GM12873 (cell line): ENCODE results near the gene SHTN1.

Source experiments
- TF ChIP-seq, protein P1 (sequence below): IDR thresholded peaks from 2 replicates; pipeline ENCODE4 v1.5.1; 2012; ENCODE audit warnings: low read depth, mild to moderate bottlenecking, moderate library complexity, low read length, control low read depth; ENCODE audit not compliant: insufficient read depth; ENCODE audit errors: missing control alignments

SHTN1 gene, protein sequence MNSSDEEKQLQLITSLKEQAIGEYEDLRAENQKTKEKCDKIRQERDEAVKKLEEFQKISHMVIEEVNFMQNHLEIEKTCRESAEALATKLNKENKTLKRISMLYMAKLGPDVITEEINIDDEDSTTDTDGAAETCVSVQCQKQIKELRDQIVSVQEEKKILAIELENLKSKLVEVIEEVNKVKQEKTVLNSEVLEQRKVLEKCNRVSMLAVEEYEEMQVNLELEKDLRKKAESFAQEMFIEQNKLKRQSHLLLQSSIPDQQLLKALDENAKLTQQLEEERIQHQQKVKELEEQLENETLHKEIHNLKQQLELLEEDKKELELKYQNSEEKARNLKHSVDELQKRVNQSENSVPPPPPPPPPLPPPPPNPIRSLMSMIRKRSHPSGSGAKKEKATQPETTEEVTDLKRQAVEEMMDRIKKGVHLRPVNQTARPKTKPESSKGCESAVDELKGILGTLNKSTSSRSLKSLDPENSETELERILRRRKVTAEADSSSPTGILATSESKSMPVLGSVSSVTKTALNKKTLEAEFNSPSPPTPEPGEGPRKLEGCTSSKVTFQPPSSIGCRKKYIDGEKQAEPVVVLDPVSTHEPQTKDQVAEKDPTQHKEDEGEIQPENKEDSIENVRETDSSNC

DNA sequence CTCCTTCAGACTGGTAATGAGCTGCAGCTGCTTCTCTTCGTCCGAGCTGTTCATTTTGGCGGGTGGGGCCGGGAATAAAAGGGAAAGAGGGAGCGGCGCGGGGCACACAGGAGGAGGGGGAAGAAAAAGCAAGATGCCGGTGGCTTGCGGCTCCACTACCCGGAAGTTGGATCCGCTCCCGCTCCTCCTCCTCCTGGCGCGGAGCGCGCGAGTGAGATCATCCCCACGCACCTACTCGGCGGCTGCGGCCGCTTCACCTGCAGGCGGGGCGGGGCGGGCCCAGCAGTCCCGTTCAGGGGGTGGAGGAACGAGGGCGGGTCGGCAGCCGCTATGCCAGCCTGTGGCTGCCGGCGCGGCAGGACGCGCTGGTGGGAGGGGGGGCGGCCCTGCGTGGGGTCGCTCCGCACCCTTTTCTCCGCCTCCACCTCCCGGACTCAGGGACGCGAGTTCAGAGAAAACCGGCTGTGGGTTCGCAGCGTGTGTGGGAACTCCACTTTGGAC is at the start of gene SHTN1:
Gene SHTN1, minus strand, starts transcription at position 162 of the 501 bp plus-strand sequence. Its CDS starts 108 bp downstream, at position 54.
- TF ChIP-seq, protein P1, sequence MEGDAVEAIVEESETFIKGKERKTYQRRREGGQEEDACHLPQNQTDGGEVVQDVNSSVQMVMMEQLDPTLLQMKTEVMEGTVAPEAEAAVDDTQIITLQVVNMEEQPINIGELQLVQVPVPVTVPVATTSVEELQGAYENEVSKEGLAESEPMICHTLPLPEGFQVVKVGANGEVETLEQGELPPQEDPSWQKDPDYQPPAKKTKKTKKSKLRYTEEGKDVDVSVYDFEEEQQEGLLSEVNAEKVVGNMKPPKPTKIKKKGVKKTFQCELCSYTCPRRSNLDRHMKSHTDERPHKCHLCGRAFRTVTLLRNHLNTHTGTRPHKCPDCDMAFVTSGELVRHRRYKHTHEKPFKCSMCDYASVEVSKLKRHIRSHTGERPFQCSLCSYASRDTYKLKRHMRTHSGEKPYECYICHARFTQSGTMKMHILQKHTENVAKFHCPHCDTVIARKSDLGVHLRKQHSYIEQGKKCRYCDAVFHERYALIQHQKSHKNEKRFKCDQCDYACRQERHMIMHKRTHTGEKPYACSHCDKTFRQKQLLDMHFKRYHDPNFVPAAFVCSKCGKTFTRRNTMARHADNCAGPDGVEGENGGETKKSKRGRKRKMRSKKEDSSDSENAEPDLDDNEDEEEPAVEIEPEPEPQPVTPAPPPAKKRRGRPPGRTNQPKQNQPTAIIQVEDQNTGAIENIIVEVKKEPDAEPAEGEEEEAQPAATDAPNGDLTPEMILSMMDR = no peak

DNA sequence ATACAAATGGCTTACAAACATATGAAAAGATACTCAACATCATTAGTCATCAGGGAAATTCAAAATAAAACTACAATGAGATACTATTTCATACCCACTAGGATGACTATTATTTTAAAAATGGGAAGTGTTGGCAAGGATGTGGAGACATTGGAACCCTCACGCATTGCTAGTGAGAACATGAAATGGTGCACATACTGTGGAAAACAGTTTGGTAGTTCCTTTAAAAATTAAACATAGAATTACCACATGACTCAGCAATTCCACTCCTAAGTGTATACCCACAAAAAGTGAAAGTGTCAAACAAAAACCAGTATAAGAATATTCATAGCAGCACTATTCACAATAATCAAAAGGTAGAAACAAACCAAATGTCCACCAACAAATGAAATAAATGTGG is 48.5 kb upstream of the SHTN1 start:
- TF ChIP-seq, protein P1 = no peak

DNA sequence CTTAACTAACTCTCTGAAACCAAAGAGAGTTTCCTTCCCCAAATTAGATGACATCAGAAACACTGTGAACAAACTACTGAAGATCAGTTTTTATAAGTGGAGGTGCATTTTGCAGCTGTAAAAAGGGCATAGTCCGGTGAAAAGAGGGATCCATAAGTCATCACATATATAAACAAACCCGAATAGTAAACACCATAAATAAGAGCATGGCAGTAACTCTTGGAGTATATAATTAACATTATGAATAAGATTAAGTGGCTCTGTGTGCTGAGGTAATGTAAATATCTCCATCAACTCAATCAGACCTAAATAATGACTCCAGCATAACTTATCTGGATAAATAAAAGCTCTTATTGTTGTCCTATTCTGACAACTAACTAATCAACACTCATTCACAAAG is 43.0 kb upstream of the SHTN1 start:
- TF ChIP-seq, protein P1 = no peak

DNA sequence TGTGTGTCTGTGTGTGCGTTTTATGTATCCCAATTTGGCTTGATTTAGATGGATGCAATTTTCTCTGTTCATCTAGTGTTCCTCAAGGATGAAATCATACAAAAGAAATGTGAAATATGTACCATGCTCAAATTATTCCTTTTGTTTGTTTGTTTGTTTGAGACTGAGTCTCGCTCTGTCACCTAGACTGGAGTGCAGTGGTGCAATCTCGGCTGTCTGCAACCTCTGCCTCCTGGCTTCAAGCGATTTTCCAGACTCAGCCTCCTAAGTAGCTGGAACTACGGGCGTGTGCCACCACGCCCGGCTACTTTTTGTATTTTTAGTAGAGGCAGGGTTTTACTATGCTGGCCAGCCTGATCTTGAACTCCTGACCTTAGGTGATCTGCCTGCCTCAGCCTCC is 11.3 kb upstream of the SHTN1 start:
- TF ChIP-seq, protein P1 = no peak

DNA sequence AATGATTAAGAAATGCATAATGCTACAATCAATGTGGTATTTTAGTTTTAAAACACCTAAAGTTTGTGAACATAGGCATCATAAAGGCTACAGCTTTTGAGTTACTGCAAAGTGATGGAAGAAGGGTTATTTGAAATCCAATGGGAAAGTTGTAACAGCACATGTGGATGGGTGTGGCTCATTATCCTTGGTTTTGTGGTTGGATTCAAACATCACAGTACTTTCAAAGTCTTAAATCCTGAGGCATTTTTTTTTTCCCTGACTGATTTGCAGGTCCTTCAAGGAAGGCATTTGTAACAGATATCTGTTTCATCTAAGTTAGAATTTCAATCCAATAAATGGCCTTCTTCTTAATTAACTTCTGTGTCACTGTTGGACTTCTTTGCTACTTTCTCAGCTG is 9.8 kb upstream of the SHTN1 start:
- TF ChIP-seq, protein P1 = no peak

DNA sequence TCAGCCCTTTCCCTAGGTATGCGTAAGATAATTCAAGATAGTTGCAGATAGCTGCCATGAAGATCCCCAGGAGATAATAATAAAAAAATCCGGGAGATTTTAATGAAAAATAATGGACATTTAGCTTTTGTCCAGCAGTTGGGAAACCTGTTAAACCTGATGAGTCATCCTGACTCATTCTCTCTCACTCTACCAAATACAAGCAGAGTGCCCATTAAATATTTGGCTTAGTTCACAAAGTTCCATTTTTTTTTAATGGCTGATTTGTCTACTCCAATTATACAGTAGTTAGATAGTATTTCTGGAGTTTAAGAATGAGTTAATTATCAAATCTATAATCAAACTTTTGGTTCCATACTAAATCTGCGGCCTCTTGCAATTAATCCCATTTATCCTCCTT is 2.1 kb upstream of the SHTN1 start:
- TF ChIP-seq, protein P1 = no peak

DNA sequence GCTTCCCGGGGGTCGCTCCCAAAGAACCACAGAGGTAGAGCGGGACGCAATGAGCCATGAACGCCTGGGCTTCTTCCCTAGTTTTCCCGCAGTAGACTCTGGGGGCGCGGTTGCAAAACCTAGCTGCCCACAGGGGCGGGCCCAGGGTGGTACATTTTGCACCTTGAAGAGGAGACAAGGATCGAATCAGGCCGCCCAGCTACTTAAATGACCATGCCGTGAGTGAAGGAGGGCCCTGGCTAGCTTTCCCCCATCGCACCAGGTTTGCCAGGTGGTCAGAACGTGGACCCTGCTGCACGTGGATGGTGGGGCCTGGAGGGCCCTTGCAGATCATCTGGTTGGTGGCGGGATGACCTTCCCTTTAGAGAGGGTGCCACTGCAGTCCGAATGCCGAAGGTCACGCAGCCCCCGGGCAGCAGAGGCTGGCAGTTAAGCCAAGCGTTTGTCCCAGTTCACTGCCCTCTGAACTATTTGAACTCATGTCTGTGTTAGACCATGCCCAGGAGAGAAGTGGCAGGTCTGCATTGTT is 604 bp upstream of the SHTN1 start:
- TF ChIP-seq, protein P1 = no peak
